CD4-positive, alpha-beta T cell treated with Interleukin-6 for 4 hours (primary cell): Measurements from ENCODE around the gene TMEM117.
A peak's percentile ranks its signal among the peaks of the same experiment; 100 is the strongest.
"Not testable (repeated sequence)": the region's sequence is repeated elsewhere in the genome, so short reads cannot be mapped to it uniquely, and the experiment has no call there.

Experiments
- DNase-seq: peaks from one replicate; pipeline ENCODE4 v3.0.0-alpha.2; 2020; ENCODE audit warnings: mixed read lengths

Gene TMEM117

GRCh38 chr12:43841253-43841652, 5.4 kb downstream of the TMEM117 start:
- no peak for DNase-seq

GRCh38 chr12:43842259-43842658, 6.4 kb downstream of the TMEM117 start:
- no peak for DNase-seq

GRCh38 chr12:43847425-43848225, 11.7 kb downstream of the TMEM117 start:
- not testable (repeated sequence) for DNase-seq

- DNase-seq, result no peak
These were observed 12.3 kb downstream of the TMEM117 start for GRCh38 chr12:43848226-43848507.

- no peak for DNase-seq
These were observed 12.9 kb downstream of the TMEM117 start for GRCh38 chr12:43848786-43849185.

- DNase-seq, result no peak
These were observed 16.9 kb downstream of the TMEM117 start for GRCh38 chr12:43852744-43853143.

GRCh38 chr12:43856972-43857371, 21.1 kb downstream of the TMEM117 start:
- no peak for DNase-seq

GRCh38 chr12:43858096-43858495, 22.2 kb downstream of the TMEM117 start:
- no peak for DNase-seq

- no peak for DNase-seq
These were observed 23.1 kb downstream of the TMEM117 start for GRCh38 chr12:43858991-43859390.

- DNase-seq, result no peak
These were observed 25.3 kb downstream of the TMEM117 start for GRCh38 chr12:43861015-43861839.

GRCh38 chr12:43861840-43862150, 25.9 kb downstream of the TMEM117 start:
- DNase-seq, result no peak

GRCh38 chr12:43863770-43864366, 28.0 kb downstream of the TMEM117 start:
- DNase-seq, result no peak

GRCh38 chr12:43864557-43864956, 28.7 kb downstream of the TMEM117 start:
- DNase-seq, result not testable (repeated sequence)

GRCh38 chr12:43869184-43869583, 33.3 kb downstream of the TMEM117 start:
- DNase-seq, result no peak

GRCh38 chr12:43869765-43870164, 33.9 kb downstream of the TMEM117 start:
- DNase-seq, result not testable (repeated sequence)

GRCh38 chr12:43871258-43871657, 35.4 kb downstream of the TMEM117 start:
- not testable (repeated sequence) for DNase-seq

- DNase-seq, result no peak
These were observed 36.5 kb downstream of the TMEM117 start for GRCh38 chr12:43872396-43872795.

GRCh38 chr12:43878050-43878449, 42.2 kb downstream of the TMEM117 start:
- DNase-seq, result no peak

- DNase-seq, result no peak
These were observed 44.7 kb downstream of the TMEM117 start for GRCh38 chr12:43880547-43880946.

GRCh38 chr12:43882578-43883178, 46.8 kb downstream of the TMEM117 start:
- DNase-seq, result peak; percentile 41

- DNase-seq, result no peak
These were observed 47.4 kb downstream of the TMEM117 start for GRCh38 chr12:43883311-43883710.

GRCh38 chr12:43883748-43884147, 47.9 kb downstream of the TMEM117 start:
- DNase-seq, result no peak

GRCh38 chr12:43884683-43885410, 49.0 kb downstream of the TMEM117 start:
- DNase-seq, result no peak
